ENCODE data around the gene MTAP.

Gene MTAP

GRCh38 chr9:21802418-21803000 lies at the start of gene MTAP:
Gene MTAP (plus strand): TSS chr9:21802636. CDS start chr9:21802749, 113 bp downstream.
- peak; percentile 81 for DNase-seq

- DNase-seq, result no peak
These were observed 48.9 kb upstream of the MTAP start for GRCh38 chr9:21753523-21753922.

- no peak for DNase-seq
These were observed 47.7 kb upstream of the MTAP start for GRCh38 chr9:21754741-21755140.

GRCh38 chr9:21758540-21758939 lies 43.9 kb upstream of the MTAP start:
- no peak for DNase-seq

GRCh38 chr9:21761309-21761901 lies 41.0 kb upstream of the MTAP start:
- no peak for DNase-seq

- DNase-seq, result no peak
These were observed 40.4 kb upstream of the MTAP start for GRCh38 chr9:21762064-21762463.

- no peak for DNase-seq
These were observed 37.6 kb upstream of the MTAP start for GRCh38 chr9:21764846-21765245.

- no peak for DNase-seq
These were observed 36.3 kb upstream of the MTAP start for GRCh38 chr9:21766096-21766495.

GRCh38 chr9:21770871-21771560 lies 31.4 kb upstream of the MTAP start:
- DNase-seq, result no peak

GRCh38 chr9:21777701-21778100 lies 24.7 kb upstream of the MTAP start:
- no peak for DNase-seq

- DNase-seq, result no peak
These were observed 24.1 kb upstream of the MTAP start for GRCh38 chr9:21778304-21778703.

GRCh38 chr9:21779397-21779796 lies 23.0 kb upstream of the MTAP start:
- no peak for DNase-seq

GRCh38 chr9:21781656-21782055 lies 20.8 kb upstream of the MTAP start:
- no peak for DNase-seq

- DNase-seq, result no peak
These were observed 20.2 kb upstream of the MTAP start for GRCh38 chr9:21782205-21782604.

GRCh38 chr9:21788752-21789151 lies 13.7 kb upstream of the MTAP start:
- no peak for DNase-seq

- peak; percentile 56 for DNase-seq
These were observed 12.8 kb upstream of the MTAP start for GRCh38 chr9:21789541-21790037.

- DNase-seq, result no peak
These were observed 7.0 kb upstream of the MTAP start for GRCh38 chr9:21795483-21795882.

GRCh38 chr9:21796768-21797167 lies 5.7 kb upstream of the MTAP start:
- no peak for DNase-seq

GRCh38 chr9:21800931-21801682 lies 1.3 kb upstream of the MTAP start:
- no peak for DNase-seq

- DNase-seq, result no peak
These were observed 586 bp upstream of the MTAP start for GRCh38 chr9:21801683-21802417.

- no peak for DNase-seq
These were observed 1.2 kb downstream of the MTAP start for GRCh38 chr9:21803649-21804048.

GRCh38 chr9:21804331-21804730 lies 1.9 kb downstream of the MTAP start:
- DNase-seq, result no peak

GRCh38 chr9:21804791-21805190 lies 2.4 kb downstream of the MTAP start:
- DNase-seq, result no peak
